ENCODE measurements around the gene PLXNC1. TPM values are rescaled to one million over a fixed set of nuclear protein-coding genes. Genes with fewer than 3 reads are reported as not detected.

The PLXNC1 gene
- polyA plus RNA-seq, 1 of the 3 experiments (the other 2 are of a cell fraction), result 0.23 TPM

DNA sequence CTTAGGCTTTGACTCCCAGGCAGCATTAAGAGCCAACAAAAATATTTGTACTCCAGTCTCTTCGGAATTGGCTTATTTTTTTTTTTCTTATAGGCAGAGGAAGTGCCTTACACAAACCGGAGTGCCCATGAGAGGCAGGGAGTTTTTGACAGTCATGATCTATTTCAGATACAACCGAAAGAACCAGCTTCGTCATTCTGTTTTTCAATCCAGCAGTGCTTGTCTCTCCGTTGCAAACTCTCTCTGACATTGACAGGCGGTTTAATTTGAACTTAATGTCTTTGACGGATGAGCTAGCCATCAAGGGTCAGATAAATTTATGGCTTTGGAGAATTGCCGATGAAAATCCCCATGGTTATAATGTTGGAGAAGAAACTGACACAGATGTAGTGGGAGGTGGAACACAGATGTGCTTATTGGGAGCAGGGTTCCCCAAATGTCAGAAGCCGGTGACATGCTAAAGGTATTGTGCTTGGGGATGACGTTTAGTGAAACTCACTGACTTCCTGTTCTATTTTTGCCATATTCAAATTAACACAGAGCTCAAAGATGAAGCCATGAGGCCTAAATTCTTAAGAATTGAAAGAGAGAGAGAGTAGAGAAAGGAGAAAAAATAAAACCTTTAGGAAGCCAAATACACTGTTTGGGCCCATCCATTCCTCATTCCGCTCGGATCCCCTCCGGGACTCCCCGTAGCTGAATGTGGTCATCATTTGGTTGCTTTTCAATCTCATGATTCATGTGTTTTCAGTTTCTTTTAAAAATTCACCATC, 59.7 kb downstream of the PLXNC1 start:
- no peak for TF ChIP-seq EP300 (IDR thresholded peaks at IDR 0.05; ENCODE audit: borderline replicate concordance in 1 of 2, low read depth in 1 of 2, low read length in 1 of 2)
- WGBS (ENCODE audit: low lambda C conversion rate), result 82% methylated on average over 14 of the region's 14 CpGs
- Histone ChIP-seq H3K4me2 (no peak overlapping the region), H3F3A (replicated peaks; ENCODE audit: insufficient read depth) (no peaks in the 10 kb centered on the region), H3K79me2 (ENCODE audit: insufficient read depth) (no peaks in the 10 kb centered on the region), H3K9me3 (no peaks in the 10 kb centered on the region), H3K36me3 (replicated peaks in 1 of 2; ENCODE audit: control insufficient read depth in 1 of 2, insufficient read depth in 2 of 2, low read length in 1 of 2) (no peaks in the 10 kb centered on the region), H2AFZ (ENCODE audit: low read depth) (no peak overlapping the region), H3K27me3 (ENCODE audit: insufficient read depth) (no peaks in the 10 kb centered on the region), H3K9me2 (no peaks in the 10 kb centered on the region), H3K9ac (no peak overlapping the region), H4K20me1 (ENCODE audit: insufficient read depth) (no peaks in the 10 kb centered on the region), H3K4me3 (ENCODE audit: low read depth in 2 of 2, low read length in 1 of 2) (no peak overlapping the region), H3K27ac (ENCODE audit: low read depth in 2 of 2, low read length in 1 of 2) (no peak overlapping the region), H3K4me1 (ENCODE audit: control insufficient read depth in 1 of 2, insufficient read depth in 2 of 2, low read depth in 1 of 2, low read length in 1 of 2) (peaks cover 0 to 12% of the 10 kb centered on the region in 2 experiments; a peak in 3 of 4 replicates)
- DNase-seq, result no peak
- CTCF ChIA-PET, result no interaction called here
- POLR2A ChIA-PET, result no interaction called here

DNA sequence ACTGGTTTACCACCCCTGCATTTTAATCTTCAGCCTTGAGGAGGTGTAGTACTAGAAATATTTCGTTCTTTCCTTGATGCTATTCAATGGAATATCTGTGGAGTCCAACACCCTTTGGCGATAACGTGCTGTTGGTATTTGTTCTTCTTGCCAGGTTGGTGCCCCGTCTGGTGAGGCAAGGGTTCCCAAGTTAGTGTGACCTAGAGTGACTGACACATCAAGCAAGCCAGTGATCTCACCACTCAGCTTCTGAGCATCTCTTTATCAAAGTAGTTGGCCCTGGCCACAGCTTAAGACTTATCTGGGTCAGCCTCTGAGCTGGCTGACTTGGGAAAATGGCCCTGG, 60.2 kb downstream of the PLXNC1 start:
- Histone ChIP-seq H3K4me2 (no peak overlapping the region), H3K9me3 (no peaks in the 10 kb centered on the region), H3K4me1 (ENCODE audit: control insufficient read depth in 1 of 2, insufficient read depth in 2 of 2, low read depth in 1 of 2, low read length in 1 of 2) (peaks cover 0 to 12% of the 10 kb centered on the region in 2 experiments; a peak in 3 of 4 replicates), H3K27ac (ENCODE audit: low read depth in 2 of 2, low read length in 1 of 2) (no peak overlapping the region), H4K20me1 (ENCODE audit: insufficient read depth) (no peaks in the 10 kb centered on the region), H3K9me2 (no peaks in the 10 kb centered on the region), H3K36me3 (replicated peaks in 1 of 2; ENCODE audit: control insufficient read depth in 1 of 2, insufficient read depth in 2 of 2, low read length in 1 of 2) (no peaks in the 10 kb centered on the region), H3K27me3 (ENCODE audit: insufficient read depth) (no peaks in the 10 kb centered on the region), H3F3A (replicated peaks; ENCODE audit: insufficient read depth) (no peaks in the 10 kb centered on the region), H3K4me3 (ENCODE audit: low read depth in 2 of 2, low read length in 1 of 2) (no peak overlapping the region), H2AFZ (ENCODE audit: low read depth) (no peak overlapping the region), H3K9ac (no peak overlapping the region), H3K79me2 (ENCODE audit: insufficient read depth) (no peaks in the 10 kb centered on the region)
- CTCF ChIA-PET, result interaction anchor here (0.9 kb wide), 1 partner anchor 22 kb away, joined by 3 read pairs; no protein-coding TSS in a partner anchor
- POLR2A ChIA-PET, result no interaction called here
- 74% methylated on average over 4 of the region's 4 CpGs for WGBS (ENCODE audit: low lambda C conversion rate)
- TF ChIP-seq TEAD4 (IDR thresholded peaks at IDR 0.05; ENCODE audit: borderline replicate concordance, insufficient read depth) (no peak), TAF1 (IDR thresholded peaks at IDR 0.05; ENCODE audit: borderline replicate concordance, low read depth, low read length) (no peak), RCOR1 (IDR thresholded peaks at IDR 0.05; ENCODE audit: low read length) (no peak), NRF1 (IDR thresholded peaks at IDR 0.05; ENCODE audit: low read depth, low read length) (no peak), EP300 (IDR thresholded peaks at IDR 0.05; ENCODE audit: borderline replicate concordance in 1 of 2, low read depth in 1 of 2, low read length in 1 of 2) (no peak), RXRA (IDR thresholded peaks at IDR 0.05; ENCODE audit: borderline replicate concordance, low read depth) (no peak)
- TF ChIP-seq, protein P1, sequence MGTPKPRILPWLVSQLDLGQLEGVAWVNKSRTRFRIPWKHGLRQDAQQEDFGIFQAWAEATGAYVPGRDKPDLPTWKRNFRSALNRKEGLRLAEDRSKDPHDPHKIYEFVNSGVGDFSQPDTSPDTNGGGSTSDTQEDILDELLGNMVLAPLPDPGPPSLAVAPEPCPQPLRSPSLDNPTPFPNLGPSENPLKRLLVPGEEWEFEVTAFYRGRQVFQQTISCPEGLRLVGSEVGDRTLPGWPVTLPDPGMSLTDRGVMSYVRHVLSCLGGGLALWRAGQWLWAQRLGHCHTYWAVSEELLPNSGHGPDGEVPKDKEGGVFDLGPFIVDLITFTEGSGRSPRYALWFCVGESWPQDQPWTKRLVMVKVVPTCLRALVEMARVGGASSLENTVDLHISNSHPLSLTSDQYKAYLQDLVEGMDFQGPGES (IDR thresholded peaks at IDR 0.05; ENCODE audit: low read depth, low read length), result no peak
- TF ChIP-seq, protein P2, sequence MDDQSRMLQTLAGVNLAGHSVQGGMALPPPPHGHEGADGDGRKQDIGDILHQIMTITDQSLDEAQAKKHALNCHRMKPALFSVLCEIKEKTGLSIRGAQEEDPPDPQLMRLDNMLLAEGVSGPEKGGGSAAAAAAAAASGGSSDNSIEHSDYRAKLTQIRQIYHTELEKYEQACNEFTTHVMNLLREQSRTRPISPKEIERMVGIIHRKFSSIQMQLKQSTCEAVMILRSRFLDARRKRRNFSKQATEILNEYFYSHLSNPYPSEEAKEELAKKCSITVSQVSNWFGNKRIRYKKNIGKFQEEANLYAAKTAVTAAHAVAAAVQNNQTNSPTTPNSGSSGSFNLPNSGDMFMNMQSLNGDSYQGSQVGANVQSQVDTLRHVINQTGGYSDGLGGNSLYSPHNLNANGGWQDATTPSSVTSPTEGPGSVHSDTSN (IDR thresholded peaks at IDR 0.05), result no peak
- TF ChIP-seq, protein P3, sequence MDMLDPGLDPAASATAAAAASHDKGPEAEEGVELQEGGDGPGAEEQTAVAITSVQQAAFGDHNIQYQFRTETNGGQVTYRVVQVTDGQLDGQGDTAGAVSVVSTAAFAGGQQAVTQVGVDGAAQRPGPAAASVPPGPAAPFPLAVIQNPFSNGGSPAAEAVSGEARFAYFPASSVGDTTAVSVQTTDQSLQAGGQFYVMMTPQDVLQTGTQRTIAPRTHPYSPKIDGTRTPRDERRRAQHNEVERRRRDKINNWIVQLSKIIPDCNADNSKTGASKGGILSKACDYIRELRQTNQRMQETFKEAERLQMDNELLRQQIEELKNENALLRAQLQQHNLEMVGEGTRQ (IDR thresholded peaks at IDR 0.05; ENCODE audit: borderline replicate concordance, low read depth, low read length), result no peak
- TF ChIP-seq, protein P4, sequence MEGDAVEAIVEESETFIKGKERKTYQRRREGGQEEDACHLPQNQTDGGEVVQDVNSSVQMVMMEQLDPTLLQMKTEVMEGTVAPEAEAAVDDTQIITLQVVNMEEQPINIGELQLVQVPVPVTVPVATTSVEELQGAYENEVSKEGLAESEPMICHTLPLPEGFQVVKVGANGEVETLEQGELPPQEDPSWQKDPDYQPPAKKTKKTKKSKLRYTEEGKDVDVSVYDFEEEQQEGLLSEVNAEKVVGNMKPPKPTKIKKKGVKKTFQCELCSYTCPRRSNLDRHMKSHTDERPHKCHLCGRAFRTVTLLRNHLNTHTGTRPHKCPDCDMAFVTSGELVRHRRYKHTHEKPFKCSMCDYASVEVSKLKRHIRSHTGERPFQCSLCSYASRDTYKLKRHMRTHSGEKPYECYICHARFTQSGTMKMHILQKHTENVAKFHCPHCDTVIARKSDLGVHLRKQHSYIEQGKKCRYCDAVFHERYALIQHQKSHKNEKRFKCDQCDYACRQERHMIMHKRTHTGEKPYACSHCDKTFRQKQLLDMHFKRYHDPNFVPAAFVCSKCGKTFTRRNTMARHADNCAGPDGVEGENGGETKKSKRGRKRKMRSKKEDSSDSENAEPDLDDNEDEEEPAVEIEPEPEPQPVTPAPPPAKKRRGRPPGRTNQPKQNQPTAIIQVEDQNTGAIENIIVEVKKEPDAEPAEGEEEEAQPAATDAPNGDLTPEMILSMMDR (IDR thresholded peaks at IDR 0.05), result no peak
- DNase-seq, result no peak

Data from SK-N-SH (cell line).